OCI-LY1 (cell line): ENCODE measurements around the gene ARL15.

ENCODE experiments used
- H2AFZ ChIP-seq: fragments of 200-600 bp; sonication (generic), shearing (Covaris generic); 2 replicates; pipeline ENCODE4 v1.6.0; 2014; ENCODE audit warnings: antibody characterized with exemption, mild to moderate bottlenecking, low read length
- H3F3A ChIP-seq: fragments of 200-600 bp; sonication (generic), shearing (Covaris generic); 2 replicates; pipeline ENCODE4 v1.6.0; 2014; ENCODE audit warnings: mild to moderate bottlenecking, antibody characterized with exemption, low read length, moderate library complexity; ENCODE audit not compliant: insufficient read depth
- H3K27ac ChIP-seq: fragments of 200-600 bp; sonication (generic); 2 replicates; pipeline ENCODE4 v1.5.1; 2014; ENCODE audit warnings: low read length, mixed run types, mild to moderate bottlenecking, low read depth; ENCODE audit not compliant: poor library complexity, severe bottlenecking
- H3K27me3 ChIP-seq: fragments of 200-600 bp; sonication (generic); 2 replicates; pipeline ENCODE4 v1.6.0; 2014; ENCODE audit warnings: antibody characterized with exemption, mild to moderate bottlenecking, low read length, moderate library complexity; ENCODE audit not compliant: insufficient read depth
- H3K36me3 ChIP-seq: fragments of 200-600 bp; sonication (generic); 2 replicates; pipeline ENCODE4 v1.6.1; 2014; ENCODE audit warnings: mild to moderate bottlenecking, antibody characterized with exemption, low read length, moderate library complexity, mixed read lengths; ENCODE audit not compliant: insufficient read depth
- H3K4me1 ChIP-seq: fragments of 200-600 bp; sonication (generic); 2 replicates; pipeline ENCODE4 v1.5.1; 2014; ENCODE audit warnings: mild to moderate bottlenecking, low read length, moderate library complexity; ENCODE audit not compliant: insufficient read depth, severe bottlenecking
- H3K4me2 ChIP-seq: fragments of 200-600 bp; sonication (generic), shearing (Covaris generic); 2 replicates; pipeline ENCODE4 v1.6.1; 2014; ENCODE audit warnings: low read length
- H3K4me3 ChIP-seq: fragments of 200-600 bp; sonication (generic); 2 replicates; pipeline ENCODE4 v1.5.1; 2014; ENCODE audit warnings: low read length, low read depth, mild to moderate bottlenecking, mixed read lengths; ENCODE audit not compliant: poor library complexity, severe bottlenecking
- H3K79me2 ChIP-seq: fragments of 200-600 bp; shearing (Covaris generic); 2 replicates; pipeline ENCODE4 v1.6.1; 2016; ENCODE audit warnings: mixed run types, low read length, mixed read lengths; ENCODE audit not compliant: insufficient read depth
- H3K9ac ChIP-seq: fragments of 200-600 bp; sonication (generic), shearing (Covaris generic); 2 replicates; pipeline ENCODE4 v1.6.1; 2014; ENCODE audit warnings: mild to moderate bottlenecking, low read length, mixed read lengths
- H3K9me2 ChIP-seq: fragments of 200-600 bp; sonication (generic), shearing (Covaris generic); 2 replicates; pipeline ENCODE4 v1.6.1; 2014; ENCODE audit warnings: low read depth, mild to moderate bottlenecking, low read length, mixed read lengths
- H3K9me3 ChIP-seq: fragments of 200-600 bp; shearing (Covaris generic); 2 replicates; pipeline ENCODE4 v1.6.1; 2014; ENCODE audit warnings: low read length, mixed read lengths
- H4K20me1 ChIP-seq: fragments of 200-600 bp; sonication (generic), shearing (Covaris generic); 2 replicates; pipeline ENCODE4 v1.6.0; 2016; ENCODE audit warnings: mild to moderate bottlenecking, low read length; ENCODE audit not compliant: insufficient read depth
- CTCF ChIP-seq: fragments of 200-600 bp; sonication (generic), shearing (Covaris generic); IDR thresholded peaks from 2 replicates; pipeline ENCODE4 v1.5.1; 2017; ENCODE audit warnings: mild to moderate bottlenecking, antibody characterized with exemption, low read length, moderate library complexity, mixed read lengths
- EZH2 ChIP-seq: fragments of 200-600 bp; sonication (generic), shearing (Covaris generic); IDR thresholded peaks from 2 replicates; pipeline ENCODE4 v1.8.0; 2017; ENCODE audit warnings: borderline replicate concordance, mixed run types, mild to moderate bottlenecking, antibody characterized with exemption, low read length, moderate library complexity, mixed read lengths

ARL15 gene

DNA sequence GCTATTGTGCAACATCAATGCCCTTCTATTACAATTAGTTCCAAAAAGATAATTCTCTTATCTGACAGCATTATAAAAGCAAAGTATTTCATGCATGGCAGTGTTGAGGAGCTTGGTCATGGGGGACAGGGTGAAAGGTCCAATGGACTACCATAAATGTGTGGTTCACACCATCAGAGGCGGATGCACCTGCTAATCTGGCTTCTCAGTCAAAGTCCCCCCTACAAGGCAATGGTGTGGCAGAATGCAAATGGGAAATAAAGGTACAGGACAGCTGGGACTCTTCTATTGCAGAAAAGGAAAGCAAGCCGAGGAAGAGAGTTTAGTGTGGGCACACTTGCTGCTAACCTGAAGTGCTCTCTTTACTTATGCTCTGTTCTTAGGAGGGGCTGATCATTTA is 380.8 kb downstream of the ARL15 start:
- Histone ChIP-seq H3K27ac (no peak overlapping the region), H3K9me2 (no peaks in the 10 kb centered on the region), H3K4me2 (no peak overlapping the region), H3K9ac (no peak overlapping the region), H3F3A (no peaks in the 10 kb centered on the region), H2AFZ (no peak overlapping the region), H3K4me3 (no peak overlapping the region), H3K27me3 (no peaks in the 10 kb centered on the region), H3K79me2 (0 out of 2 replicates have a peak, but pooled peaks cover 6% of the 10 kb centered on the region), H3K36me3 (peaks cover 5% of the 10 kb centered on the region; the same call in 1 of the 2 replicates), H4K20me1 (no peaks in the 10 kb centered on the region), H3K9me3 (no peaks in the 10 kb centered on the region), H3K4me1 (peaks cover 47% of the 10 kb centered on the region)
- TF ChIP-seq EZH2 (no peak), CTCF (no peak)

GRCh38 chr5:53929152-53929551 is 381.2 kb downstream of the ARL15 start:
- Histone ChIP-seq H3K9me2 (no peaks in the 10 kb centered on the region), H3K79me2 (0 out of 2 replicates have a peak, but pooled peaks cover 6% of the 10 kb centered on the region), H4K20me1 (no peaks in the 10 kb centered on the region), H3K9me3 (no peaks in the 10 kb centered on the region), H3K4me1 (peaks cover 47% of the 10 kb centered on the region), H3K27me3 (no peaks in the 10 kb centered on the region), H3K4me2 (no peak overlapping the region), H3K27ac (no peak overlapping the region), H2AFZ (no peak overlapping the region), H3K4me3 (no peak overlapping the region), H3K36me3 (peaks cover 5% of the 10 kb centered on the region; the same call in 1 of the 2 replicates), H3F3A (no peaks in the 10 kb centered on the region), H3K9ac (no peak overlapping the region)
- TF ChIP-seq EZH2, result no peak
- TF ChIP-seq CTCF, result no peak

- H3K9ac ChIP-seq, result no peak overlapping the region
- no peak for TF ChIP-seq CTCF
- TF ChIP-seq EZH2, result no peak
- H3K79me2 ChIP-seq, result 0 out of 2 replicates have a peak, but pooled peaks cover 6% of the 10 kb centered on the region
- no peaks in the 10 kb centered on the region for H3F3A ChIP-seq
- H3K9me2 ChIP-seq, result no peaks in the 10 kb centered on the region
- H3K4me3 ChIP-seq, result no peak overlapping the region
- H3K27me3 ChIP-seq, result no peaks in the 10 kb centered on the region
- H3K9me3 ChIP-seq, result no peaks in the 10 kb centered on the region
- no peak overlapping the region for H2AFZ ChIP-seq
- H3K4me2 ChIP-seq, result no peak overlapping the region
- H4K20me1 ChIP-seq, result no peaks in the 10 kb centered on the region
- no peak overlapping the region for H3K27ac ChIP-seq
- peaks cover 5% of the 10 kb centered on the region; the same call in 1 of the 2 replicates for H3K36me3 ChIP-seq
- peaks cover 47% of the 10 kb centered on the region for H3K4me1 ChIP-seq
Observed at GRCh38 chr5:53928641-53929040, 381.7 kb downstream of the ARL15 start.
